DMS 273 (cell line): ENCODE data around the gene OR2F1.
"Not testable (repeated sequence)": the region's sequence is repeated elsewhere in the genome, so short reads cannot be mapped to it uniquely, and the experiment has no call there.

Experiments
- DNase-seq: peaks from one replicate; lab custom pipeline; 2025; ENCODE audit not compliant: unreplicated experiment; lab: John Stamatoyannopoulos, UW

Gene OR2F1

DNA sequence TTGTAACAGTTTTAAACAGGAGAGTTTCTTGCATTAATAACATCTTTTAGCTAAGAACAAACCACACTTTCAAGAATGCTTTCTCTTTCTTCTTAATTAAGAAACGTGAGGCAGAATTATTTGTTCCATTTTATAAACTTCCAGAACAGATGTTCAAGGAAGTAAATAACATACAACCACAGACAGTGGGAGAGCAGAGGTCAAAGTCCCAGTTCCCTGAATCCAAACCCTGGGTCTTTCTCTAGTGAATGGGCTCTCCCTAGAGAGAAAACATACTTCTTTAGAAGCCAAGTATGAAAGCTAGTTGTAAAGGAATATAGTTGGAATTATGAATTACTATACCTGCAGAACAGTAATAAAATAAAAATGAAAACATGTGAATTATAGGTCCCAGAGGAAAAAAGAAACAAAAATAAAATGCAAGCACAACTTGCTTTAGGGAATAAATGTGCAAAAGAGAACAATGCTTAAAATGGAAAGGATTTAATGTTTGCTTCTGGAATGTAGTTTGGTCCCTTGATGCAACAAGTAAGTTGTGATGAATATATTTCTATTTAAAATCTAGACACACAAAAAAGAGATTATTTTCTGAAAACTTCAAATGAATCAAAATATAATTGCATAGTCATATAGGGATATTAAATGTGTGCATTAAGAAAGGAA, 51.5 kb downstream of the OR2F1 start:
- DNase-seq: no peak

DNA sequence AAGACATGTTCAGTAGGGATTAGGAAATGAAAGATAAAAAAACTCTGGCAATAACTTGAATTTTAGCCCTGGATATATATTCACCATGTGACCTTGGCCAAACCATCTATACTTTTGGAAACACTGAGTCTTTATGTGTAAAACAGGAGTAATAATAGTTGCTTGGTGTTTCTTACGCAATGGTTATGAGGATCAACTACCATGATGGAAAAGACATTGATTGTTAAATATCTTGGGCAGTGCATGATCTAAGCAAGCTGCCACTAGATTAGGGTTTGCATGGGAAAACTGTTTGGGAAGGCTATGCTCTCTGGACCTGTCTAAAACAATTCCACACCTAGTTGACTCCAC, 52.0 kb downstream of the OR2F1 start:
- no peak for DNase-seq

GRCh38 chr7:144009361-144009760, 54.7 kb downstream of the OR2F1 start:
- no peak for DNase-seq

DNA sequence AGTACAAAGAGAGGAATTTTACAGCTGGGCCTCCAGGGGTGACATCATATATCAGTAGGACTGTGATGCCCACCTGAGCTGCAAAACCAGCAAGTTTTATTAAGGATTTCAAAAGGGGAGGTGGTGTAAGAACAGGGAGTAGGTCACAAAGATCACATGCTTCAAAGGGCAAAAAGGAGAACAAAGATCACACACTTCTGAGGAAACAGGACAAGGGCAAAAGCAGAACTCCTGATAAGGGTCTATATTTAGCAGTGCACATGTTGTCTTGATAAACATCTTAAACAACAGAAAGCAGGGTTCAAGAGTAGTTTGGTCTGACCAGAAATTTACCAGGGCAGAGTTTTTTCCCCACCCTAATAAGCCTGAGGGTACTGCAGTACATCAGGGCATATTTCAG, 55.4 kb downstream of the OR2F1 start:
- DNase-seq: not testable (repeated sequence)

GRCh38 chr7:144010821-144011220, 56.2 kb downstream of the OR2F1 start:
- DNase-seq: not testable (repeated sequence)

DNA sequence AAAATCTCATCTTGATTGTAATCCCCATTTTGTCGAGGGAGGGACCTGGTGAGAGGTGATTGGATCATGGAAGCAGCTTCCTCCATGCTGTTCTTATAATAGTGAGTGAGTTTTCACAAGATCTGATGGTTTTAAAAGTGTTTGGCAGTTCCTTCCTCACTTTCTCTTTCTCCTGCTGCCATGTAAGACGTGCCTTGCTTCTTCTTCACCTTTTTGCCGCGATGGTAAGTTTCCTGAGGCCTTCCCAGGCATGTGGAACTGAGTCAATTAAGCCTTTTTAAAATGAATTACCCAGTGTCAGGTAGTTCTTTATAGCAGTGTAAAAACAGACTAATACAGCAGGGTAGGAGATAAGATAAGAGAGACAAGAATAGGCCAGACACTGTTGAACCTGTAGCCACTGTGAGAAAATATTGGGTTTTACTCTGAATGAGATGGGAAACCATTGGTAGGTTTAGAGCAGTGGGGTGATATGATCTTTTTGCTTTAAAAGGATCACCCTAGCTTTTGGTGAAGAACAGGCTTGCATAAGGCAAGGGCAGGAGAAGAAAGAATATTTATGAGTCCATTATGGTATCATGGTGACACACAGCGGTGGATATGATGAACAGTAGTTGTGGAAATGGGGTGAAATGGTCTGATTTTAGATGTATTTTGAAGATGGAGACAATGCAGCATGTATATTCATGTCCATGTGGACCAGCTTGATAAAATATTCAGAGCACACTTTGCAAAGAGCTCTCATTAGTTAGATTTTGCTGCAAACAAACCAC, 57.0 kb downstream of the OR2F1 start:
- DNase-seq: no peak
